Kidney (tissue), 14 donors: Measurements from ENCODE around the gene ALDH8A1. TPM values are rescaled to one million over a fixed set of nuclear protein-coding genes. Genes with fewer than 3 reads are reported as not detected.
A peak's percentile ranks its signal among the peaks of the same experiment; 100 is the strongest.
"Not testable (repeated sequence)": the region's sequence is repeated elsewhere in the genome, so short reads cannot be mapped to it uniquely, and the experiment has no call there.

Source experiments
- DNase-seq, 5 donors: peaks; one replicate each; pipeline ENCODE4 v3.0.0-alpha.2; 2013 to 2020
- FAIRE-seq: peaks from 2 replicates; lab custom pipeline; 2012; peaks lifted over from hg19 to GRCh38; lab: Jason Lieb, UNC
- H3K27ac ChIP-seq, 2 donors: one replicate each; pipeline ENCODE4 v1.7.0; 2013; ENCODE audit warnings: low read depth in 2 of 2, low read length in 2 of 2, inconsistent platforms in 1 of 2
- H3K27me3 ChIP-seq: one replicate; pipeline ENCODE4 v1.7.1; 2013; ENCODE audit warnings: low read length, inconsistent platforms; ENCODE audit not compliant: control insufficient read depth, insufficient read depth
- H3K36me3 ChIP-seq, 3 donors: one replicate each; pipeline versions ENCODE4 v1.7.0 to v1.7.1; 2013; ENCODE audit warnings: low read length in 3 of 3, control low read depth in 1 of 3, inconsistent platforms in 1 of 3; ENCODE audit not compliant: insufficient read depth in 3 of 3, control insufficient read depth in 2 of 3
- H3K4me1 ChIP-seq, 3 donors: one replicate each; pipeline versions ENCODE4 v1.7.0 to v1.7.1; 2013; ENCODE audit warnings: low read length in 3 of 3, inconsistent platforms in 1 of 3, low read depth in 1 of 3; ENCODE audit not compliant: control insufficient read depth in 2 of 3, insufficient read depth in 2 of 3
- H3K4me3 ChIP-seq, 3 donors: one replicate each; pipeline versions ENCODE4 v1.7.0 to v1.8.1; 2013; ENCODE audit warnings: low read length in 3 of 3, control low read depth in 1 of 3, inconsistent platforms in 1 of 3
- H3K9ac ChIP-seq, 3 donors: one replicate each; pipeline versions ENCODE4 v1.7.0 to v1.7.1; 2013; ENCODE audit warnings: low read length in 3 of 3, control low read depth in 1 of 3, inconsistent platforms in 1 of 3
- H3K9me3 ChIP-seq, 3 donors: one replicate each; pipeline versions ENCODE4 v1.7.0 to v1.7.1; 2013; ENCODE audit warnings: low read length in 3 of 3, control low read depth in 1 of 3, inconsistent platforms in 1 of 3; ENCODE audit not compliant: control insufficient read depth in 2 of 3, insufficient read depth in 1 of 3
- intact Hi-C: fragments of 100-400 bp; cut with DNase I; formaldehyde crosslinking; loops from one replicate; pipeline ENCODE4 v1.11.1; 2022
- polyA plus RNA-seq: library from polyadenylated mRNA; stranded (reverse); fragments of 350-450 nt; fragmentation: Illumina TruSeq; extraction: RNeasy Lipid Tissue Mini Kit (QIAGEN cat#74804); gene quantifications from one replicate; pipeline ENCODE4 v1.2.3, GENCODE V29; 2014; ENCODE audit warnings: low read depth, low replicate concordance; ENCODE audit not compliant: insufficient read depth
- total RNA-seq: library from RNA; stranded (reverse); fragmentation: NEBNext Ultra II Directional; extraction: Animal tissue kit (Norgen Biotek cat#: 25700); gene quantifications from one replicate; pipeline ENCODE4 v1.2.1, GENCODE V29; 2021
- TF ChIP-seq, protein P1 (sequence below): IDR thresholded peaks from 3 replicates; pipeline ENCODE4 v1.5.1; 2012; ENCODE audit warnings: mild to moderate bottlenecking, moderate library complexity, borderline replicate concordance; ENCODE audit not compliant: insufficient read depth; ENCODE audit errors: extremely low read depth
- donor health status: control.
- donor health status: control.
- donor health status: control.
- donor health status: control.
- donor health status: control.
- donor health status: DM: yes; HTN: yes; CAD: no.
- donor health status: Normal renal cell carcinoma (clear cell type).

Gene ALDH8A1
- total and polyA plus RNA-seq, 2 donors from 2014 or later: 11.2 to 56.7 TPM

DNA sequence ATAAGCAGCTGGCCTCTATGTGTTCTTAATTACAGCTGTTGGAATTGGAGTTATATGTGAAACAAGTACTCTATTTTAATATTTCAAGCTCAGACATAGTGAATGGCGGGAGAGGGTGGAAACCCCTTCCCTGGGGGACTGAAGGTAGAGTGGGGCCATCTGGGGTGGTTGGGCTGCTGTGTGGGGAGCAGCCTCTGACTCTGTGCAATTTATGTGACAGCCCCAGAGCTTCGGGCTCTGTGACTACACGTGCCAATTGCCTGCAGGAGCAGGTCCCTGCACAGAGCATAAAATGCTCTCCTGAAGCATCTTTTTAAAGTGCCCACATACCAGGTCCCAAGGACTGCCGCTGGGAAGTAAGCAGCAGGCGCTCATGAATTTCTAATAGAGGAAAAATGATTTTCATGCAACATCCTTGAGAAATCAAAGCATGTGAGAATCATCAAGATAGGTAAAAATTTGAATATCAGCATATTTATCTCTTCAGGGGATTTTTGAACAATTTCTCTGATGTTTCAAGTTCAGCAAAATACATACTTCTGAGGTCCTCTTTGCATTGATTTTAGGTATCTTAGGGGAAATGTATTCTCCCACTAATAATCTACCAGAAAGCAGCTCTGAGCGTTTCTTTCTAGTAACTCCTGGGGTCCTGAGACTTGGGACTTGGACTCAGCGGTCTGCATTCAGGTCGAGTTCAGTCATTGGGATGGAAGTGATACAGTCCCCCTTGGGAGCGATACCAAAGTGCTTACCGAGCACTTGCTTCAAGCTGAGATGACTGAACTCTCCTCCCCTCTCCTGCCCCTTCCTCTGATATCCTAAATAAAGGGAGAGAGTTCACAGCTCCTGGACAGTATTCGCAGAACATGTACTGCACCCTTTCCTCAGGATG, 40.0 kb downstream of the ALDH8A1 start:
- TF ChIP-seq, protein P1, sequence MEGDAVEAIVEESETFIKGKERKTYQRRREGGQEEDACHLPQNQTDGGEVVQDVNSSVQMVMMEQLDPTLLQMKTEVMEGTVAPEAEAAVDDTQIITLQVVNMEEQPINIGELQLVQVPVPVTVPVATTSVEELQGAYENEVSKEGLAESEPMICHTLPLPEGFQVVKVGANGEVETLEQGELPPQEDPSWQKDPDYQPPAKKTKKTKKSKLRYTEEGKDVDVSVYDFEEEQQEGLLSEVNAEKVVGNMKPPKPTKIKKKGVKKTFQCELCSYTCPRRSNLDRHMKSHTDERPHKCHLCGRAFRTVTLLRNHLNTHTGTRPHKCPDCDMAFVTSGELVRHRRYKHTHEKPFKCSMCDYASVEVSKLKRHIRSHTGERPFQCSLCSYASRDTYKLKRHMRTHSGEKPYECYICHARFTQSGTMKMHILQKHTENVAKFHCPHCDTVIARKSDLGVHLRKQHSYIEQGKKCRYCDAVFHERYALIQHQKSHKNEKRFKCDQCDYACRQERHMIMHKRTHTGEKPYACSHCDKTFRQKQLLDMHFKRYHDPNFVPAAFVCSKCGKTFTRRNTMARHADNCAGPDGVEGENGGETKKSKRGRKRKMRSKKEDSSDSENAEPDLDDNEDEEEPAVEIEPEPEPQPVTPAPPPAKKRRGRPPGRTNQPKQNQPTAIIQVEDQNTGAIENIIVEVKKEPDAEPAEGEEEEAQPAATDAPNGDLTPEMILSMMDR: no peak
- DNase-seq: no peak
- Histone ChIP-seq H3K27ac (peak overlapping the region in 1 of 2 donors; percentile 23), H3K9me3 (no peaks in the 10 kb centered on the region), H3K36me3 (no peaks in the 10 kb centered on the region), H3K4me1 (peaks cover 0 to 5% (median 2%) of the 10 kb centered on the region in 3 donors), H3K27me3 (no peaks in the 10 kb centered on the region), H3K9ac (no peak overlapping the region), H3K4me3 (no peak overlapping the region)
- FAIRE-seq: no peak
- intact Hi-C loops: no loop called here

DNA sequence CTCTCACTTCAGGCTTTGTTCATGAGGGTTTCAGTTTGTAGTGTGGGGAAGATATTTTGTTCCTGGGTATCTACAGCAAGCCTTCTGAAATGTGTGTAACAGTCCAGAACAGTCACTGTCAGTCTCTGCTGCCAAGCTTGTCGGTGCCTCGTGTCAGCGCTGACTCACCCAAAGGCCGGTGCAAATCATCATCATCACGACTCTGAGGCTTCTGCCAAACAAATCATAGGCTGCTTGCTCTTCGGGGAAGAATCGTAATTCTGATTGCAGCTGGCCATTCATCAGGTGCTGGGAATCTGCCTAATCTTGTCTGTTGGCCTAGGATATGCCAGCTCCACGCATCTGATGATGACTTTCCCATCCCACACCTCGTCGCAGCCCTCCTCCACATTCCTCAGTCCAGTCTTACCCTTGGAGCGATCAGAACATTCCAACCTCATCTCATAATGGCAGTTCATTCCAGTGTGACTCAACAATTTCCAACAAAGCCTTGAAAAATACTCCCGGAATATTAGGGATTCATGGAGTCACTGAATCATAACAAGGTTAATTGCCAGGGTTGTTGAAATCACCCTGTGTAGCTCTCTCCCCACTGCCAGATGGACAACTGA, 40.9 kb downstream of the ALDH8A1 start:
- Histone ChIP-seq H3K4me1 (peaks cover 0 to 5% (median 2%) of the 10 kb centered on the region in 3 donors), H3K9me3 (no peaks in the 10 kb centered on the region), H3K4me3 (no peak overlapping the region), H3K9ac (peak overlapping the region in 1 of 3 donors; percentile 24), H3K27me3 (no peaks in the 10 kb centered on the region), H3K27ac (peak overlapping the region; percentile 13 to 23), H3K36me3 (no peaks in the 10 kb centered on the region)
- FAIRE-seq (no peak), DNase-seq (peak; percentile 50 to 83 (median 70))
- TF ChIP-seq, protein P1: no peak
- intact Hi-C loops: no loop called here

DNA sequence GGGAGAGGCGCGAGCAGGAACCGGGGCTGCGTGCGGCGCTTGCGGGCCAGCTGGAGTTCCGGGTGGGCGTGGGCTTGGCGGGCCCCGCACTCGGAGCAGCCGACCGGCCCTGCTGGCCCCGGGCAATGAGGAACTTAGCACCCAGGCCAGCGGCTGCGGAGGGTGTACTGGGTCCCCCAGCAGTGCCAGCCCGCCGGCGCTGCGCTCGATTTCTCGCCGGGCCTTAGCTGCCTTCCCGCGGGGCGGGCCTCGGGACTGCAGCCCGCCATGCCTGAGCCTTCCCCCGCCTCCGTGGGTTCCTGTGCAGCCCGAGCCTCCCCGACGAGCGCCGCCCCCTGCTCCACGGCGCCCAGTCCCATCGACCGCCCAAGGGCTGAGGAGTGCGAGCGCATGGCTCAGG, 45.2 kb downstream of the ALDH8A1 start:
- intact Hi-C loops, H3K4me3 ChIP-seq, H3K36me3 ChIP-seq, H3K9ac ChIP-seq, FAIRE-seq, H3K9me3 ChIP-seq, H3K27me3 ChIP-seq, DNase-seq, H3K27ac ChIP-seq: not testable (repeated sequence)
- H3K4me1 ChIP-seq: peaks cover 0 to 13% (median 11%) of the 10 kb centered on the region in 3 donors

DNA sequence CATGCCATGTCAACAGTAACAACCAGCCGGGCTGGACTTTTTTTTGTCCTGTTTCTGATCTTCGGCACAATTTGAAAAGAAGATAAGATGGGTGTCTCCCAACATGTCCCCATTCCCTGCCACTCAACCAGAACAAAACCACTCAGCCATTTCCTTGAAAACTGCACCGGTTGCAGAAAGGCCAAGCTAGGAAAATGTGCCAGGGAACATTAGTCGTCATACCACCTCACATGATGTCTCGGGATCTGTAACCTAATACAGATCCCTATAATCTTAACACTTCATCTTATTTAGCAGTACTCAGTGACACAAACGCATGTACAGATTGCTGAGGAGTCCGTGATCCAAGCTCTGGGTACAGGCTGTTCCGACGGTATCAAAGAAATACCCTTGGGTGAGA, 46.5 kb downstream of the ALDH8A1 start:
- Histone ChIP-seq H3K4me1 (peaks cover 0 to 8% (median 8%) of the 10 kb centered on the region in 3 donors), H3K4me3 (peak overlapping the region in 1 of 3 donors; percentile 12), H3K36me3 (no peaks in the 10 kb centered on the region), H3K9me3 (no peaks in the 10 kb centered on the region), H3K27me3 (no peaks in the 10 kb centered on the region), H3K9ac (peak overlapping the region in 1 of 3 donors; percentile 10), H3K27ac (peak overlapping the region; percentile 20 to 45)
- TF ChIP-seq, protein P1: no peak
- DNase-seq: peak in 2 of 5 donors; percentile 20 to 45
- no peak for FAIRE-seq
- intact Hi-C loops: no loop called here
